Measurements from ENCODE around the gene GABRR1.
"Not testable (repeated sequence)": the region's sequence is repeated elsewhere in the genome, so short reads cannot be mapped to it uniquely, and the experiment has no call there.

GABRR1 gene

DNA sequence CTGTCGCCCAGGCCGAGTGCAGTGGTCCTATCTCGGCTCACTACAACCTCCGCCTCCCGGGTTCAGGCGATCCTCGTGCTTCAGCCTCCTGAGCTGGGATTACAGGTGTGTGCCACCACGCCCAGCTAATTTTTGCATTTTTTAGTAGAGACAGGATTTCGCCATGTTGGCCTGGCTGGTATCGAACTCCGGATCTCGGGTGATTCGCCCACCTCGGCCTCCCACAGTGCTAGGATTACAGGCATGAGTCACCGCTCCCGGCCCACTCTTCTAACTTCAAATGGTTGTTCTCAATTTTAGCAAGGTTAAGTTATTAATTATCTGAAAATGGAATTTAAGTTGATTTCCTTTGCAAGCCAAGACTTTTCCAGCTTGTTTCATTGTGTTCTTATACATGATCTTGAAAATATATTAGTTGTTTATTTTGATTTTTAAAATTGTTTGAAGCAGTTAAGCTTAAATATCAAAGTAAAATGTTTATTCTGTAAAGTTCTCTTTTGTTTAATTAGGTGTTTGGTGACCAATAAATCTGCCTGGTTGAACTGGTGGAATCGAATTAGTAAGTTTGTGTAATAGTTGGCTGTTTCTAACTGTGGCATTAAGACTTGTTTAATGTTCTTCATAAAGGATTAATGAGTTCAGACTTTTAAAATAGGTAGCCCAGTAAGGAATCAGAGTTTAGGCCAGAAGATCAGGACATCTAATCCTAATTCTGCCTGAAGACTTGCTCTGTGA is 69.0 kb downstream of the GABRR1 start:
- DNase-seq = no peak

DNA sequence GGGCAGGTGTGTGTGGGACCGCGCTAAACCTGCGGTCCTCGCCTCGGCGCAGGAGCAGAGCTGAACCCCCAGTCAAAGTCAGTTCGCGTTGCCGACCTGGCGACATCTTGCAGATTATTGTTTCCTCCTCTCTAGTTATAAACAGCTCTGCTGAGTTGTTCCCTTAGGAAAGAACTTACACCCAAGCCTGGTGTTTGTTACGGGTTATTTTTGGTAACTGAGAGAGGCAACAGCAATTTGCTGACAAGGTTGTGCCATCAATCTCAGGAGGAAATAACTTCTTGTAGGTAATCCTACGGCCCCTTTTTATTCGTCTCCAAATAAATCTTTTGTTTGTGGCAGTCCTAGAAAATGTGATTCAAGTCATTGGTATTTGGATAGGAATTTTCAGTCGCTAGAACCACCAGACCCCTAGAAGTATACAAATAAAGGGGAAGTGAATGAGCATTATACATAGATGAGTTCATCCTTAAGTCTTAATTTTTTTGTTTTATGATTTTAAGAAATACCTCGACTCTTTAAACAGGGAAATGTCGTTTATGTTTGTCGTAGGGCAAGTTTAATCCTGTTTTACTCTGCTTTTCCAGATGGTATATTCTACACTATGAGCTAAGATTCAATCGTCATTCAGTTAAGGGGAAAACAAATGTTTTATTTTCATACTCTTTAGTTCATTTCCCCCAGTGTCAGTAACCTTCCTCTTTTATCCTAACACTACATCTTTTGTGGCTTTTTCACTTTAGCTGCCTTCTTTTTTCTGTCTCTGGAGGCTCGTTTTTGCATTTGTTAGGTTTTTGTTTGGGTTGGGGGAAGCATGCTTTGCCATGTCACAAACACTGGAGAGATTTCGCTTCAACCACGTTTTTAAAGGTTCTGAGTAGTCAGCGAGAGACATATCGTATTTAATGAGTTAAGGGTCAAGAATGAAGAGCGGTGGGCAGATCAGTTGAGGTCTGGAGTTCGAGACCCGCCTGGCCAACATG is 70.1 kb downstream of the GABRR1 start:
- peak; percentile 34 for DNase-seq

DNA sequence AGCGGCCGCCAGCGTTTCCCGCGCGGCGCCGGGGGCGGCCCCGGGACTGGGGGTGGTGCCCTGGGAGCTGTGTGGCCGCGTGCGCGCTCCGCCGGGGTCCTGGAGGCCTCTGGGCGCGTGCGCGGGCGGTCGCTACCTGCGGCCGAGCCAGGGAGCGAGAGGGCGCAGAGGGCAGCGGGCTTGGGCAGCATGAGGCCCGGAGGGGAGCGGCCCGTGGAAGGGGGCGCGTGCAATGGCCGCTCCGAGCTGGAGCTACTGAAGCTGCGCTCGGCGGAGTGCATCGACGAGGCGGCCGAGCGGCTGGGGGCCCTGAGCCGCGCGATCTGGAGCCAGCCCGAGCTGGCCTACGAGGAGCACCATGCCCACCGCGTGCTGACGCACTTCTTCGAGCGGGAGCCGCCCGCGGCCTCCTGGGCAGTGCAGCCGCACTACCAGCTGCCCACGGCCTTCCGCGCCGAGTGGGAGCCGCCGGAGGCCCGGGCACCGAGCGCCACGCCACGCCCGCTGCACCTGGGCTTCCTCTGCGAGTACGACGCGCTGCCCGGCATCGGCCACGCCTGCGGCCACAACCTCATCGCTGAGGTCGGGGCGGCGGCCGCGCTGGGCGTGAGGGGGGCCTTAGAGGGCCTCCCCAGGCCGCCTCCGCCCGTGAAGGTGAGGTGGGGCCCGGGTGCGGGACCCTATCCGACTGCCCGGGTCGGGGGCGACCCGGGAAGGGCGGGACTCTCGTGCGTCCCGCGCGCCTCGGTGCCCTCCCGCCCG is 71.0 kb downstream of the GABRR1 start, which contains the start of gene PM20D2:
Gene PM20D2 (plus strand): TSS at position 100 of the 762 bp plus-strand sequence. CDS start 90 bp downstream, at position 190.
- peak; percentile 74 for DNase-seq

DNA sequence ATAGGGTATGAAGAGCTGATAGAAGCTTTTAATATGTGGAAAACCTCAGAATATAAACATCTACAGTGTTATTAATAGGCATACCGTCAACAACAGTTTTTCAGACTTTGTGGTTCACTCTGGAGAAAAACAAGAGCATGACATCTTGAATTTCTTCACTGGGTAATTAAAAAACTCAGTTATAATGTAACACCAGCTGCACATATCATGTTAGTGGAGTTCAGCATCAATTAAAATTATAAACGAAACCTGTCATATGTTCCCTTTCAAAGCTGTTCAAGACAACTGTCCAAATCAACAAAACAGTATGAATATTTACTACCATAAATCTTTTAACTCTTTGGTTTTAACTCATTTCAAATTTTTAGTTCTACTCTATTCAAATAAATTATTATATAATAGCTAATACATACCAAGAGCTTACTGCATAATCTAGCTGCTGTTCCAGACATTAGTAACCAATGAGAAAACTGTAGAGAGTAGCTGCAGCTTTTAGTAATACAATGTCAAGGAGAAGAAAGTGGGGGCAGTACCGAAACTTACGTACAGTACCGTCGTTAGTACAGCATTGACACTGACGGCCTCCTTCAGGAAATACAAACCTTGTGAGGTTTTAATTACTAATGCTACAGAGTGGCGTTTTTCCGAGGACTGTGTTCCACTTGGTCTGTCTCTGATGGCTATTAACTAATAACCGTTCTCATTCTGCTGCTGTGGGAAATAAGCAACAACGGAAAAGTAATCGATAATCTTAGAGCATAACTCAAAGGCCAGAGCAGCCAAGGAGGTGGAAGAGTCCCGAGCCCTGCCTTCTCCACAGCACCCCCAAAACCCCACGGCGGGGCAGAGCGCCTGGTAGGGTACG is 71.8 kb downstream of the GABRR1 start:
- DNase-seq = peak; percentile 29

DNA sequence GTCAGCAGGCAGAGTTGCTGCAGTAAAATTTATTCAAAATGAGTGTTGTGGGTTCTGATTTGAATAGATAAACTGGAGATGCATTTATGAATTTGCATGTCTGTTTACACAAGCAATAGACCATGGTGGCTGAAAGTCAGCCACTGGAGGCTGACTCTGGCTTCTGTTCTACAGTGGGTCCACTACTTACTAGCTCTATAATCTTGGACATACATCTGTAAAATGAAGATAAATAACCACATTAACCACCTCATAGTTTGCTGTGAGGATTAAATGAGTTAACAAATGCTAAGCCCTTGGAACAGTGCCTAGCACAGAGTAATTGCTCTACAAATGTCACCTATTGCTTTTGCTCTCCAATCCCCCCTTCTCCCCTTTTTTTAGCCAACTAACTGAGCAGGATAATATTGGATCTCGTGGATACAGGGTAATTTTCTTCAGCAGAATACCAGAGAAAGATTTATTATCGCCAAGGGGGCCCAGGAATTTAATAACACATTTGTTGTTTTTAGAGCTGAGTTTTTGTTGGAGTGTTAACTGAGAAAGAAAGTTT is 72.7 kb downstream of the GABRR1 start:
- no peak for DNase-seq

DNA sequence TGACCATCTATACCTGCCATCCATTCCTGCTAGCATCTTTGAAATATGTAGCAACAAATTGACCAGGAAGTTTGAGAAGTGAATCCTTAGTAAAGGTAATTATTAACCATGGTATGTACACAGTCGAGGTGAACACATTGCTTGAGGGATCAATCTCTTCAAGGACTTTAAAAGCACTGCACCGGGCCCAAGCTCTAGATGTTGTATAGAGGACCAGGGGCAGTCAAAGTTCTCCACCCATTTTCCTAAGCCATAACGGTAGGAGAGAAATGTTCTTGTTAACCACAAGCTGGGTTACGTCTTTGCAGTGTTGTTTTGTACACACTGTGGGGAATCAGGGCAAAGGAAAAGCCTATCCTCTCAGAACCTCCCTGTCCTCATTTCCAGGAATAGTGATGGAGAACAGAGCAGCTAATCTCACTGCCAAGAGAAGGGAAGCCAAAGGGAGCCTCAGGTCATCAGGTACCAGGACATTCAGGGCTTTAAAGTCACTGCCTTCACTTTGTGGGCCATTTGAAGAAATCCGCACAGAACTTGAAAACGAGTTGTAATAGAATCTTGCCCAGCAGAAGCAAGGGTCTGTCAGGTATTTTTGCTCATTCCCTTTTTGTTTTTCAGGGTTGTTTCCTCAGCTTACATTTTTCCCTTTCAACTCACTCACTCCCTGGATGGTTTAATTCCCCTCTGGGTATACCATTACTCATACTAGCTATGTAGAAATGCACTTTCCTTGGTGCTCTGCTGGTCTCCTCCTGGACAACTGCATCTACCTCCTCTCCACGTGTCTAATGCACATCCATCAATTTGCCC is 76.6 kb downstream of the GABRR1 start:
- no peak for DNase-seq

DNA sequence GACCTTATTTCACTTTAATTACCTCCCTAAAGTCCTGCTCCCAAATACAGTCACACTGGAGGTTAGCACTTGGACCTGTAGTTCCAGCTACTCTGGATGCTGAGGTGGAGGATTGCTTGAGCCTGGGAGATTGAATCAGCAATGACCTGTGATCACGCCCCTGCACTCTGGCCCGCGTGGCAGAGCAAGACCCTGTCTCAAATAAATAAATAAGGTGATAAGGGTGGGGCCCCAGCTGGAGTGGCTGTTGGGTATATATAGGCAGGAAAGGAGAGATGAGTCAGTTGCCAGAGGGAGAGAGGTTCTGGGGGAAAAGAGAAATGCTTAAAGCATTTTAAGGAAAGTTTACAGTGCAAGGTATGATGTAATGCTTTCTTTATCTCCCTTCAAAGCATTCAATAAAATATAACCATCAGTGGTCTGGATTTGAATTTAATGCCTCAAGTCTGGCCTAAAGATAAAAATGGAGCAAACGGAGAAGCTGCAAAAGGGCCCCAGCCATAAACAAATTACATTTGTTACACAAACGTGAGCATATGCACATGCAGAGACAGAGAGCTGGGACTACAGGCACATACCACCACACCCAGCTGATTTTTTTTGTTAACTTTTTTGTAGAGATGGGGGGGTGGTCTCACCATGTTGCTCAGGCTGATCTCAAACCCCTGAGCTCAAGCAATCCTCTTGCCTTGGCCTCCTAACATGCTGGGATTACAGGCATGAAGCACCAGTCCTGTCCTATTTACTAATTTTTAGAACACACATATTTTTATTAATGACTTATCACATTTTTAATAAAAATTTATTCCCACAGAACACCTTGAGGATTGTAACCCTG is 77.4 kb downstream of the GABRR1 start:
- DNase-seq = no peak

DNA sequence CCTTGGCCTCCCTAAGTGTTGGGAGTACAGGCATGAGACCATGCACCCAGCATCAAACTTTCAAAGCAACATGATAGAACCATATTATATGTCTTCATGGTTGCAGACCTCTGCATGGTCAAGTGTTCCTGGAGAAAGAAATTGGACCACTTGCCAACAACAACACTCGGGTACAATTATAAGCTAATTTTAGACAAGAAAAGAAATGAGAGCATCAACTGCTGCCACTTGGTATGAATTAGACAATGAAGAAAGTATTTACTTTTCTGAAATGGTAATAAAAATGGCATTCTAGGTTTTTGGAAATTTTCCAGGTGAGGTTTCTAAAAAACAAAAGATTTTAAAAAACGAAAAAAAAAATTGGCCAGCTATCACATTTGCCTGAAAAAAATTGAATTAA is 79.0 kb downstream of the GABRR1 start:
- DNase-seq = no peak

DNA sequence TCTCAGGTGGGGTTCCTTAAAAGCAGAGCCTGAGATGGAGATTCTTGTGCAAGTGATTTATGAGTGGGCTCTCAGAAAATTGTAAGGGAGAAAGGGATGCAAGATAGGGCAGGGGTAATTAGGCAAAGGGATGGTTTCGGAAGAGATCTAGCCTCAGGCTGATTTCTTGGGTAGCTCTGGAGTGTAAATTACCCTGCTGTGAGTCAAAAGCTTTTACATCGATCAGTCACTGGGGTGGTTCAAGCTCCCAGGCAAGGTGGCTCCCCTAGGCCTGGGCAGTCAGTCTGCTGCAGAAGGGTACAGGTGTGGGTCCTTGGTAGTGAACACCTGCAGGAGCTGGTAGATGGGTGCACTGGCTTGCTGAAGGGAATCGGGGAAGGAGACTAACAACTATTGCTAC is 82.4 kb downstream of the GABRR1 start:
- DNase-seq = no peak

DNA sequence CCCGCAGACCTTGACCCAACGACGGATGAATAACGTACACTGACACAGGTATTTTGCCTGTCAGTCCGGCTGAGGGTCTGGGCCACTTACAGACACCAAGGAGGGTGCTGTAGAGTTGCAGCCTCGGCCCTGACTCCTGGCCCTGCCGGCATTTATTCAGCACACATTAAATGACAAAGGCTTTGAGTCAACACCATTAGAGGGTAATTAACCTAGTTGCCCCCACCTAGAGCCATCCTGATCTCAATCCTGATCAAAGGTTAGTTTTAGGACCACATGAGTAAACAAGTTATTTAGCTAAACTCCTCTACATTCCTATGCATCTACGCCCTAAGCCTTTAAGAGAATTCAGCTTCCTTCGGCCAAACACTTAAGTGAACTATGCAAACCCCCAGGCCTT is 83.2 kb downstream of the GABRR1 start:
- DNase-seq = no peak

DNA sequence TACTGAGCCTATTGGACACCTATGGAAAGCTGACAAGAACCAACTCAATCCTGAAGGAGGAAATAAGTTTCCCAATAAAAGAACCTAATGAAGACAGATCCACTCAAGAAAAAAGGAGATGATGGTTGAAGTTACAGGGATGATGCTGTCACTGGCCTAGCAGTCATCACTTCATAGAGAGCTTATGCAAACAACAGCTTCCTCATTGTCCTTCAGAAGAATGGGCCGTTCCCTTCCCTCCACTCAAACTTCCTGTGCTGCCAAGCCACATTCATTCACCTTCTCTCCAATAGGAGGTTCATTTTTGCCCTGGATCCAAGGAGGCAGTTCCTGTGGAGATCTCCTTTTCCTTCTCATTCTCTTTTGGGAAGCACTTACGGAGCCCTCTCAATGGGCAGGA is 85.1 kb downstream of the GABRR1 start:
- no peak for DNase-seq

DNA sequence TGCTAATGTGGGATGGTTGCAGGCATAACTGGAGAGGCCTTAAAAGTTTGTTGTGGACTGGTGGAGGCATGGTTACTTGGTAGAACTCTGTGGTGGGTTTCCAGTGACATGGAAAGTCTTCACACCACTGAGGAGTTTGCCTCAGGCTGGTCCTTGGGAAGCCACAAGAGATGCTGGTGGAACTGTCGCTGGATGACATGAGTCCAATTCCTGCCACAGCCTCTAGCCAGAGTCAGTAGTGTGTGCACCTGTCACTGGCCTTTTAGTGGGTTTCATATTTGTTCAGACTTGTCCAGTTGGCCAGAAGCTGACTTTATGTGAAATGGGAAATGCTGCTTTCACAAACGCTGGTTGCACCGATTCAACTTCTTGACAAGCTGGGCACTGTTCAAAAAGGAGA is 85.6 kb downstream of the GABRR1 start:
- DNase-seq = no peak

DNA sequence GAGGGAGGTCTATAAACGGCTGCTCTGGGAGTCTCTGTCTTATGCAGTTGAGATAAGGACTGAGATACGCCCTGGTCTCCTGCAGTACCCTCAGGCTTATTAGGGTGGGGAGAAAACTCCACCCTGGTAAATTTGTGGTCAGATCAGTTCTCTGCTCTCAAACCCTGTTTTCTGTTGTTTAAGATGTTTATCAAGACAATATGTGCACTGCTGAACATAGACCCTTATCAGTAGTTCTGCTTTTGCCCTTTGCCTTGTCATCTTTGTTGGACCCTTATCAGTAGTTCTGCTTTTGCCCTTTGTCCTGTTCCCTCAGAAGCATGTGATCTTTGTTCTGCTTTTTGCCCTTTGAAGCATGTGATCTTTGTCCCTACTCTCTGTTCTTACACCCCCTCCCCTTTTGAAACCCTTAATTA is 88.9 kb downstream of the GABRR1 start:
- not testable (repeated sequence) for DNase-seq

All from CD4-positive, alpha-beta T cell treated with Interleukin-6 for 4 hours (primary cell).